HG03060 (cell line): ENCODE data around the gene CXCL12.

Experiments used
- ATAC-seq: cut with Tn5 transposase; IDR thresholded peaks from one replicate; pipeline ENCODE4 v1.9.1; 2021; ENCODE audit warnings: low read depth, moderate number of reproducible peaks; ENCODE audit not compliant: unreplicated experiment

The CXCL12 gene

GRCh38 chr10:44386546-44387052, 1.7 kb upstream of the CXCL12 start:
- no peak for ATAC-seq

- ATAC-seq = no peak
Observed at GRCh38 chr10:44385696-44386441, 972 bp upstream of the CXCL12 start.

- no peak for ATAC-seq
Observed at GRCh38 chr10:44384601-44385025, 284 bp downstream of the CXCL12 start.

GRCh38 chr10:44383749-44384600, 922 bp downstream of the CXCL12 start:
- ATAC-seq = no peak

- no peak for ATAC-seq
Observed at GRCh38 chr10:44382981-44383748, 1.7 kb downstream of the CXCL12 start.

GRCh38 chr10:44382131-44382858, 2.6 kb downstream of the CXCL12 start:
- ATAC-seq = no peak

GRCh38 chr10:44380829-44381600, 3.9 kb downstream of the CXCL12 start:
- no peak for ATAC-seq

- ATAC-seq = no peak
Observed at GRCh38 chr10:44379907-44380306, 5.0 kb downstream of the CXCL12 start.

- ATAC-seq = no peak
Observed at GRCh38 chr10:44378626-44379025, 6.3 kb downstream of the CXCL12 start.

GRCh38 chr10:44377651-44378310, 7.1 kb downstream of the CXCL12 start:
- ATAC-seq = no peak

GRCh38 chr10:44376472-44377099, 8.3 kb downstream of the CXCL12 start:
- no peak for ATAC-seq

- no peak for ATAC-seq
Observed at GRCh38 chr10:44374155-44374554, 10.7 kb downstream of the CXCL12 start.

GRCh38 chr10:44373341-44373995, 11.4 kb downstream of the CXCL12 start:
- no peak for ATAC-seq

GRCh38 chr10:44372181-44372580, 12.7 kb downstream of the CXCL12 start:
- ATAC-seq = no peak

GRCh38 chr10:44370731-44371248, 14.1 kb downstream of the CXCL12 start:
- no peak for ATAC-seq

- ATAC-seq = no peak
Observed at GRCh38 chr10:44369854-44370253, 15.0 kb downstream of the CXCL12 start.

- ATAC-seq = no peak
Observed at GRCh38 chr10:44369296-44369695, 15.6 kb downstream of the CXCL12 start.

GRCh38 chr10:44368637-44369036, 16.3 kb downstream of the CXCL12 start:
- no peak for ATAC-seq
